NK-92 (cell line): ENCODE measurements around the gene ERBB2.
"Not testable (repeated sequence)": the region's sequence is repeated elsewhere in the genome, so short reads cannot be mapped to it uniquely, and the experiment has no call there.

ENCODE experiments used
- DNase-seq: peaks from one replicate; lab custom pipeline; 2025; ENCODE audit not compliant: unreplicated experiment; lab: John Stamatoyannopoulos, UW

Gene ERBB2

DNA sequence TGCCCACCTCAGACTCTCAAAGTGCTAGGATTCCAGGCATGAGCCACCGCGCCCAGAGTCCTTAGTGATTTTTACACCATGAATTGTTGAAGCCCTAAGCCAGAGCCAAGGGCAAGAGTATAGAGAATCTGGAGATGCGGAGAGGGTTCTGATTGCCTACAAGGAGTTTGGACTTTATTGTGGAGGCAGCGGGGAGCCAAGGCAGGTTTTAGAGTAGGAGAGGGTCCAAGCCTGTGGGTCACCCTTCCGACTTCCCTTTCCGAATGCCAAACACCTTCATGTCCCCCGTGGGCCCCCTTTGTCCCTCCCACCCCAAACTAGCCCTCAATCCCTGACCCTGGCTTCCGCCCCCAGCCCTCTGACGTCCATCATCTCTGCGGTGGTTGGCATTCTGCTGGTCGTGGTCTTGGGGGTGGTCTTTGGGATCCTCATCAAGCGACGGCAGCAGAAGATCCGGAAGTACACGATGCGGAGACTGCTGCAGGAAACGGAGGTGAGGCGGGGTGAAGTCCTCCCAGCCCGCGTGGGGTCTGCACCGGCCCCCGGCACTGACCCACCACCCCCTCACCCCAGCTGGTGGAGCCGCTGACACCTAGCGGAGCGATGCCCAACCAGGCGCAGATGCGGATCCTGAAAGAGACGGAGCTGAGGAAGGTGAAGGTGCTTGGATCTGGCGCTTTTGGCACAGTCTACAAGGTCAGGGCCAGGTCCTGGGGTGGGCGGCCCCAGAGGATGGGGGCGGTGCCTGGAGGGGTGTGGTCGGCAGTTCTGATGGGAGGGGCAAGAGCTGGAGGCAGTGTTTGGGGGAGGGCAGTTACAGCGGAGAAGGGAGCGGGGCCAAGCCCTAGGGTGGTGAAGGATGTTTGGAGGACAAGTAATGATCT is 23.3 kb downstream of the ERBB2 start:
- no peak for DNase-seq

DNA sequence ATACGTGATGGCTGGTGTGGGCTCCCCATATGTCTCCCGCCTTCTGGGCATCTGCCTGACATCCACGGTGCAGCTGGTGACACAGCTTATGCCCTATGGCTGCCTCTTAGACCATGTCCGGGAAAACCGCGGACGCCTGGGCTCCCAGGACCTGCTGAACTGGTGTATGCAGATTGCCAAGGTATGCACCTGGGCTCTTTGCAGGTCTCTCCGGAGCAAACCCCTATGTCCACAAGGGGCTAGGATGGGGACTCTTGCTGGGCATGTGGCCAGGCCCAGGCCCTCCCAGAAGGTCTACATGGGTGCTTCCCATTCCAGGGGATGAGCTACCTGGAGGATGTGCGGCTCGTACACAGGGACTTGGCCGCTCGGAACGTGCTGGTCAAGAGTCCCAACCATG is 24.9 kb downstream of the ERBB2 start:
- no peak for DNase-seq

DNA sequence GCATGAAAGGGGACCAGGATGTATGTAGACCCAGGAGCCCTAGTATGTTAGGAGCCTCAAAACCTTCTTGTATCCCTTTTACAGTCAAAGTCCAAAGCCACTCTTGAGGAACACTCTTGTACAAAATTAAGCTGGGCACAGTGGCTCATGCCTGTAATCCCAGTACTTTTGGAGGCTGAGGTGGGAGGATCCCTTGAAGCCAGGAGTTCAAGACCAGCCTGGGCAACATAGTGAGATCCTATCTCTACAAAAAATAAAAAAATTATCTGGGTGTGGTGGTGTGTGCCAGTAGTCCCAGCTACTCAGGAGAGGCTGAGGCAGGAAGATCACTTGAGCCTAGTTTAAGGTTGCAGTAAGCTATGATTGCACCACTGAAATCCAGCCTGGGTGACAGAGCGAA is 26.1 kb downstream of the ERBB2 start:
- DNase-seq: not testable (repeated sequence)

DNA sequence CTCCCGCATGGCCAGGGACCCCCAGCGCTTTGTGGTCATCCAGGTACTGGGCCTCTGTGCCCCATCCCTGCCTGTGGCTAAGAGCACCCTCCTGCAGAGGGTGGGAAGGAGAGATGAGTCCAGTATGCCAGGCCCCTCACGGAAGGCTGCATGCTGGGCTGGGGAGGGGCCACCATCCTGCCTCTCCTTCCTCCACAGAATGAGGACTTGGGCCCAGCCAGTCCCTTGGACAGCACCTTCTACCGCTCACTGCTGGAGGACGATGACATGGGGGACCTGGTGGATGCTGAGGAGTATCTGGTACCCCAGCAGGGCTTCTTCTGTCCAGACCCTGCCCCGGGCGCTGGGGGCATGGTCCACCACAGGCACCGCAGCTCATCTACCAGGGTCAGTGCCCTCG is 26.8 kb downstream of the ERBB2 start:
- no peak for DNase-seq

DNA sequence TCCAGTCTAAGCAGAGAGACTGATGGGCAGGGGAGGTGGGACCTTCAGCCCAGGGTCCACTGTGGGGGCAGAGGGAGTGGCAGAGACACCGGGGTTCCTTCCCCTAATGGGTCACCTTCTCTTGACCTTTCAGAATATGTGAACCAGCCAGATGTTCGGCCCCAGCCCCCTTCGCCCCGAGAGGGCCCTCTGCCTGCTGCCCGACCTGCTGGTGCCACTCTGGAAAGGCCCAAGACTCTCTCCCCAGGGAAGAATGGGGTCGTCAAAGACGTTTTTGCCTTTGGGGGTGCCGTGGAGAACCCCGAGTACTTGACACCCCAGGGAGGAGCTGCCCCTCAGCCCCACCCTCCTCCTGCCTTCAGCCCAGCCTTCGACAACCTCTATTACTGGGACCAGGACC is 27.7 kb downstream of the ERBB2 start:
- no peak for DNase-seq

DNA sequence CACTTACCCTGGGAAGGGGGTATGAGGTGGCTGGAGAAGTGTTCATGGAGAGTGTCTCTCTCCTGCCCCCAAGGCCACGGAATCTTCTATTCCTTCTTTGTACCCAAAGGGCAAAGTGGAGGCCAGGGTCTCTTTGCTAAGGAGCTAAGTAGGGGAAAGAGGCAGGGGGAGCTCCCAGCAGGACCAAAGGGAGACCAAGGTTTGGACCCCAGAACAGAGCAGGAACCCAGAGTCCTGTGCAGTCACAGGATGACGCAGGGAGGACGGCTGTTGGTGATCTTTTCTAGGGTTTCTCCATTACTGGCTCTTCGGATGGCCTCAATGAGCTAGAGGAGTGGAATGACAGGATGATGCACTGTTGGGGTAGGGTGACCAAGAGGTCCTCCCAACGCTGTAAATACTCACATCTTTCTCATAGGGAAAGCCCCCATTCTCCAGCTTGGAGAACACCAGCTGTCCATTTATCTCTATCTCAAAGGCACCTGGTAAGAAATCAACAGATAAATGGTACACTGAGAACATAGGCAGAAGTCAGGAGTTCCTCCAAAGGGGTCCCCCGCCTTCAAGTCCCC is 29.5 kb downstream of the ERBB2 start:
- DNase-seq: no peak

DNA sequence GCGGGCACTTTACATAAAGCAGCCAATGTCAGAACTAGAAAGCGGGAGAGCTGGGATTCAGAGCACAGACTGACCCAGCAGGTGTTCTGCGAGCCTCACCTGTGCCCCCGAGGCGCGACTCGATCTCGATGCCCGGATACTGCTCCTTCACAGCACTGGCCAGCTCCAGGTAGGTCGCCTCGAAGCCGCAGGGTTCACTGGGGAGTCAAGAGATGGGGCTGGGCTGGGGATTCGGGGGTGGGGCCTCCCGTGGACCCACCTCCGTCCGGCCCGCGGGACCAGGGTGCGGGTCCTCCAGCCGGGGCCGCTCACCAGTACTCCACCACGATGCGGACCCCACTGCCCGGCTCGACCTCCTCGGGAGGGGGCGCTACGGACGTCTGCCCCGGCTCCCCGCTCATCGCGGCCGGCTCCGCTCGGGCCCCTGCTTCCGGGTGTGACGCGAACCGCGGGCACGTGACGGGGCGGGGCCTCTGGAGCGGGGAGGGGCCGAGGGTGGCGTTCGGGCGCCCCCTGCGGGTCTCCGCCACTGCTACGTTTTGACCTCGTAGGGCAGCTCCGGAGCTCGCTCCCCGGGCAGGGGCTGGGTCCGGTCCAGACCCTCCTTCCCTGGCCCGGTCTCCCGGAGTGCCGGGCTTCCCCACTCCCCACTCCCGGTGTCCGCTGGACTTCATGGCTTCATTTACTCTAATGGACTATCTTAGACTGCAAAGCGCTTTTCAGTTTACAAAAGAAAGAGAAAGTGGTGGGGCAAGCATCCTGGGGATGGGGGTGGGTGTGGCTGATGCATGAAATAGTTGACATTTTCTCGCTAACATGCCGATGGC is 30.4 kb downstream of the ERBB2 start, which contains the start of gene MIEN1:
TSS of gene MIEN1 (minus strand) at position 438 of the 827 bp plus-strand sequence. CDS start at position 401, 37 bp downstream.
- DNase-seq: peak; percentile 40

DNA sequence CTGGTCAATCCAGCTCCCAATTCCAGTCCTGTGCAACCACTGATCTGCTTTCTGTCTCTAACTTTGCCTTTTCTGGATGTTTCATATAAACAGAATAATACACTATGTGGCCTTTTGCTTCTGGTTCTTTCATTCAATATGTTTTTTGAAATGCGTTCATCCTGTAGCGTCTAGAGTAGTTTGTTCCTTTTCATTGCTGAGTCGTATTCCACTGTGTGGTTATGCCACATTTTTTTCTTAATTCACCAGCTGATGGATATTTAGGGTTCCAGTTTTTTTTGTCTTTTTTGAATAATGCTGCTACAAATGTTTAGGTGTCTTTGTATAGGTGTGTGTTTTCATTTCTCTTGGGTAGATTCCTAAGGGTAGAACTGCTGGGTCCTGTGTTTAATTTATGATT is 32.7 kb downstream of the ERBB2 start:
- no peak for DNase-seq

DNA sequence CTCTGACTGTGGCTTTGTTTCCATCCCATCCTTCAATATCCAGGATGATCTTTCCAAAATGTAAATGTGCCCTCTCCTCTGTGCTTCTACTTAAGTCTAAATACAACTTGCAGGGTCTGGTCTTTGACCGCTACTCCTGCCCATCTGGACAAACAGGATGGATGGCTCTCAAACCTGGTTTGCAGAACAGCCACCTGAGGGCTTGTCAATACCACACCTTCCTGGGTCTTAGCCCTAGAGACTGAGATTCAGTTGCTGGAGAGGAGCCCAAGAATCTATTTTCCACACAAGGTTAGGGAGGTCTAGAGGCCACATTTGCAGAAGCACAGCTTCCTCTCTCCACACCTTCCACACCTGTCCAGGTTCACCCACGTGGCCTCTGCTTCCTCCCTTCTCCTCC is 36.0 kb downstream of the ERBB2 start:
- DNase-seq: no peak

DNA sequence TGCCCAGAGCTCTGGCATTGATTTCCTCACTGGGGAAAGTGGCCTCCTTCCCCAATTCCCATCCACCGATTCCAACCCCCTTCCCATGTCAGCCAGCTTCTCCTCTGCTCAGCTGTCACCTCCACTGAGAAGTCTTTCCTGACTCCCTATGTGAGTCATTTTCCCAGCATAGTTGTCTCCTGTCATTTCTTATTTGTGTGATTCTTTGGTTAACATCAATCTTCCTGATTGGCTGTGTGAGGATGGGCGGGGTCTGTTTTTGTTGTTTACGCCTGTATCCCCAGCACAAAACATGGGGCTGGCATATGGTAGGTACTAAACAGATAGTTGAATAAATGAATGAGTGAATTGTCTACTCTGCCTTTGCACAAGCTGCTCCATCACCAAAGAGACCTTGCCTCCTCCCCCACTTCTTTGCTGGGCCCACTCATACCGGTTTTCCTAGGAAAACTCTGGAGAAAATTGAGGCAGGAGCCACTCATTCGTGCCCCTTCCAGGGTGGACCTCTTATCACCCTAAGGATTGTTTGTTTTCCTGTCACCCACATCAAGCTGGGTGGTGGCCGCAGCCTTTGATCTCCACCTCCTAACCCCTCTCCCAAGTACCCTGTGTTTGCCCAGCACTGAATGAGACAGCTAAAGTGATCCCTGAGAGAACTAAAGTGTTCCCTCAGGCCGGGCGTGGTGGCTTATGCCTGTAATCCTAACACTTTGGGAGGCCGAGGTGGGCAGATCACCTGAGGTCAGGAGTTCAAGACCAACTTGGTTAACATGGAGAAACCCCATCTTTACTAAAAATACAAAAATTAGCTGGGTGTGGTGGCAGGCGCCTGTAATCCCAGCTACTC is 36.7 kb downstream of the ERBB2 start:
- no peak for DNase-seq

DNA sequence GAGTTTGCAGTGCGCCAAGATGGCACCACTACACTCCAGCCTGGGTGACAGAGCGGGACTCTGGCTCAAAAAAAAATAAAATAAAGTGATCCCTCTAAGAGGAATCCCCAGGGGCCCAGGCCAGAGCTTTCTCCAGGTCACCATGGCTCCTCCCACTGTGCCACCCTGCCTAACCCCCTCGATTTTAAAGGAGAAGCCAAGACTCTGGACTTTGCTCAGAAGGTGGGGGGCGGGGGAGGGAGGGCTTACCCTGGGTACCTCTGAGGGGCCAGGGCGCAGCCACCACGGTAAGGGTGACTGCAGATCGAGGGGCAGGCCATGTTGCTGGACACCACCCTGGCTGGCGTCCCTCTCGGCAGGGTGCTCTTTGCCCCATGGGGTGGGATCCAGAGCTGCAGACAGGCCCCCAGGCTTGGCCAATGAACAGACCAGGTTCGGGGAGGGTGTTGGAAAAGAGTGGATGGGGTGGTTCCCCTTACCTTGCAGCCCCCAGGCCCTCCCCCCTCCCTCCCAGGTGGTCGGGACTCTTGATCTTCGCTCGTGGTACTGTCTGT is 37.4 kb downstream of the ERBB2 start:
- DNase-seq: no peak

DNA sequence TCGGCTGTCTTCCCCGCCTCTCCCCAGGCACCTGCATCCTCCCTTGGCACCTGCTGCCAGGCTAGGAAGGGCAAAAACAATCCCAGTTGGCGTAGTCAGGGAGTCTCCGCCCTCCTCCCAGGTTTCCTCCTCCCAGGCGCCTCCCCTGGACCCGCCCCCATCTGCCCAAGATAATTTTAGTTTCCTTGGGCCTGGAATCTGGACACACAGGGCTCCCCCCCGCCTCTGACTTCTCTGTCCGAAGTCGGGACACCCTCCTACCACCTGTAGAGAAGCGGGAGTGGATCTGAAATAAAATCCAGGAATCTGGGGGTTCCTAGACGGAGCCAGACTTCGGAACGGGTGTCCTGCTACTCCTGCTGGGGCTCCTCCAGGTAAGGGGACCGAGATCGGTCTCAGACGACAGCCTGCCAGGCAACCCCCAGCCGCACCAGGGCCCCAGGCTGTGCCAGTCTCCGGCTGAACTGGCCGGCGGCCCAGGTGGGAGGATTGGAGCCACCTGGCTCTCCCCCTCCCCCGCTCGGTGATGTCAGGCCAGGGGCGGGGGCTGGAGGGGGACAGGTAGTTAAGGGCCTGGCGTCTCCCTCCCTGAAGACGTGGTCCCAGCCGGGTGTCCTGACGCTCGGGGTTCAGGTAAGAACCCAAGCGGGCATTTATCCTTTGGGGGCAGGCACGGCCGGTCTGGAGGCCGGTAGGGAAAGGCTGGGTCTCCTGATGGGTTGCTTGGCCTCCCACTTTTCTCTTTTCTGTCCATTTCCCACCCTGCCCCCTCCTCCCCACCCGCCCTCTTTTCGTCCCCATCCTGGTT is 38.1 kb downstream of the ERBB2 start, which contains the start of gene GRB7:
TSS of gene GRB7 (plus strand) at position 179 of the 808 bp plus-strand sequence. CDS start 4,364 bp downstream, outside the sequence.
- no peak for DNase-seq

DNA sequence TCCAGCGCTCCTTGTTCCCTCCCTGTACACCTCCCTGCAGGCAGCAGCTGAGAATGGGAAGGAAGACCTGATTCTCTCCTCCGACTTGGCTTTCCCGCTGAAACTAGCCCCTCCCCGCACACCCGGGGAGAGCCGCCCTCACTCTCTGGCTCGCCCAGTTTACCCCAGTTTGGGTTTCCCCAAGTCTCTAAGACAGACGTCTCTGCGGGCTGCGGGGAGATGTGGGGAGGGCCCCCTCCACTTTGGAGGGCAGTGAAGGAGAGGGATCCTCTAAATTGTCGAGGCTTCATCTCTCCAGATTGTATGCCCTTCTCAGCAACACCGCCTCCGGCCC is 38.7 kb downstream of the ERBB2 start:
- no peak for DNase-seq

DNA sequence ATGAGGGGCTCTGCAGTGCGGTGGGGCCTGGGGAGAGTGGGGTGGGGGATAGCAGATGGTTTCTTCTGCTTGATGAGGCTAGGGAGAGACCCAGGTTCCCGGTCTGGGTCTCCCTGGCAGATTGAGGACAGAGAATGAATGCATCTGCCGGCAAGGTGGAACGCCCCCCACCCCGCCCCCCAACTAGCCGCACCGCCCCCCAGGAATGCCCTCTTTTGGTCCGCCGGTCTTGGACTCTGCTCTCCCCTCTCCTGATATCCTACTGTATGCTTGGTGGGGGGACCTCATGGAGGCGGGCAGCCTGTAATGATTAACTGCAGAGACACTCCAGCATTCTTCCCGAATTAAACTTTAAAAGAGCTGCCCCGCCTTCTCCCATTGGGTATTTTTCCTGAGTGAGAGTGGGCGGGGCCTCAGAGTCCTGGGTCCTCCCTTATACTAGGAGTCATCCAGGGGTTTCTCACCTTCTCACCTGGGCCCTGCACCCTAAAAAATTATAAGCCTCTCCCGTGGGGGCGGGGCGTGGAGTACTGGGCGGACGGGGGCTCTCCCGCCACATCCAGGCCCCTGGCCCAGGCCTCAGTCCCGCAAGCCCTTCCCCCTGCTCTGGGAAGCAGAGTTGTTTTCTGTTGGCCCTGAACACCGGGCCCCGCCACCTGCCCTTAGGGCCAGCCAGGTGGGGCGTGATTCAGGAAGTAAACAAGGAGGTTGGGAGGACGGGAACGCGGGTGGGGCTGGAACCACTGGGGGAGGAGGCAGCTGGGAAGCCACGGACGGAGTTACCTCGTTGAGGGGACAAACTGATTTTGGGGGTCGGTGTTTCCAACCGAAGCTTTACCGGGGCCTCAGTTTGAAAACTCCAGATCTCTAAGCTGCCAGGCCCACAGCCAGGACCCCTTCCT is 39.4 kb downstream of the ERBB2 start:
- no peak for DNase-seq

DNA sequence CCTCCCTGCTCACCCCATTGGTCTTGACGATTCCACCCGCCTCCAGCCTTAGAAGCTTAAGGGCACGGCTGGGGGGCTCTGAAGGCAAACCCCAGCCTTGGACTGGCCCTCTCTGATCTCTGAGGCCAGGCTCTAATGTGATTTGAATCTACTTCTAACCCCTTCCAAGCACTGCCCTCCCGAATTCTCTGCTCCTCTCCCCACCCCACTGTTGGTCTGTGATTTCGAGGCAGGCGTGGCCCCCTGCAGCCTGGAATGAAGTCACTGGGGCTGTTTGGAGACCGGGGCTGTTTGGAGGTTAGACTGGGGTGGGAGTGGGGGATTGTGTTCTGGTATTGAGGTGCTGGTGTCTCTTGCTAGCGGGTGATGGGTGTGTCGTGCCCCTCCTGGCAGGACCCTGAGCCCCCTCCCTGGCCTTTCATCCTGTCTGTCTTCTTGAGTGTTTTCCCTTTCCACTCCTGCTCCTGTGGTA is 40.1 kb downstream of the ERBB2 start:
- no peak for DNase-seq

DNA sequence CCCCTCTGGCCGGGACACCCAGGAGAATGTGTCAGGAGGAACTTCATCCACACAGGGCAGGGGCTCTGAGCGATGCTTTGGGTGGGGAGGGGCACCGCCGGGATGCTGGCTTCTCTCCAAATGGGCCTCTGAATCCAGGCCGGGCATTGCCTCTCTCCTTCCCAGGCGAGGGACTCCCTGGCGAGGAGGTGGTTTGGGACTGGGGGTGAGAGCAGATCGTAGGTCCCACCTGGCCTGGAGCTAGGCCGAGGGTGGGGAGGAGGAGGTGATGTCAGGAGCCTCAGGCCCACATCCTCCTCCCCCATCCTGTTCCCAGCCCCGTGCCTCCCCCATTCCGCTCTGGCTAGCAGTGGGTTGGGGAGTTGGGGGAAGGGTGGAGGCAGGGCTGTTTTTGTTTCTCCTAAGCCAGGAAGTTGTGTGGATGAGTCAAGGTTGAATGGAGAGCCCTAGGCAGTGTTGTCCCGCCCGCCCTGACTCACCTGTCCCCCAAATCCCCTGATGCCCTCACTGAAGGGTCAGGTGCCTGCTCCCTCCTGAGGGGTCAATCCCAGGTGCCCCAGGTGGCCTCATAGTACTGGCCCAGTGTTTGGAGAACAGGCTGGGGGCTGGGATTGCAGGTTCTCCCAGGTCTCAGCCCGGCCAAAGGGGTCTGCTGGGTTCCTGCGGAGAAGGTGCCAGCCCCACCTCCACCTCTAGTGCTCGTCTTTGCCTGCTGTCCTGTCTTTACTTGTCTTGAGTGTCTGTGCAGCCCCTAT is 40.7 kb downstream of the ERBB2 start:
- no peak for DNase-seq

DNA sequence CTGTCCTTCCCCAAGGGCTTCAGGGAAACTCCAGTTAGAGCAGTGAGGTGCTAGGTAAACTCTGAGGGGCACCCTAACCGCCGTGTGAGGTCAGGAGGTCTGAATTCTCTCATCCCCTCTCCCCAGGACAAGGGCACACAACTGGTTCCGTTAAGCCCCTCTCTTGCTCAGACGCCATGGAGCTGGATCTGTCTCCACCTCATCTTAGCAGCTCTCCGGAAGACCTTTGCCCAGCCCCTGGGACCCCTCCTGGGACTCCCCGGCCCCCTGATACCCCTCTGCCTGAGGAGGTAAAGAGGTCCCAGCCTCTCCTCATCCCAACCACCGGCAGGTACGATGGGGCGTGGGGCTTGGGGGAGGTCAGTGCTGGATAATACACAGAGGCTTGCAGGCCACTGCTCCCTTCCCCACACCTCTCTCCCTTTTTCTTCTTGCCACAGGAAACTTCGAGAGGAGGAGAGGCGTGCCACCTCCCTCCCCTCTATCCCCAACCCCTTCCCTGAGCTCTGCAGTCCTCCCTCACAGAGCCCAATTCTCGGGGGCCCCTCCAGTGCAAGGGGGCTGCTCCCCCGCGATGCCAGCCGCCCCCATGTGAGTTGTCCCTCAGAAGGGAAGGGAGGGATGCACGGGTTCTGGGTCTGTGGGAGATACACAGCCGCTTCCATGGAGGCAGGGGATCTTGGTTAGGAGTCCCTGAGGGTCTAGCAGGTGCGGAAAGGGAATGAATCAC is 42.4 kb downstream of the ERBB2 start:
- no peak for DNase-seq
